RPMI8226 (cell line): Measurements from ENCODE around the gene RIMBP2.

Experiments used
- DNase-seq: peaks from one replicate; pipeline ENCODE4 v3.0.0-alpha.2; 2015

Gene RIMBP2

DNA sequence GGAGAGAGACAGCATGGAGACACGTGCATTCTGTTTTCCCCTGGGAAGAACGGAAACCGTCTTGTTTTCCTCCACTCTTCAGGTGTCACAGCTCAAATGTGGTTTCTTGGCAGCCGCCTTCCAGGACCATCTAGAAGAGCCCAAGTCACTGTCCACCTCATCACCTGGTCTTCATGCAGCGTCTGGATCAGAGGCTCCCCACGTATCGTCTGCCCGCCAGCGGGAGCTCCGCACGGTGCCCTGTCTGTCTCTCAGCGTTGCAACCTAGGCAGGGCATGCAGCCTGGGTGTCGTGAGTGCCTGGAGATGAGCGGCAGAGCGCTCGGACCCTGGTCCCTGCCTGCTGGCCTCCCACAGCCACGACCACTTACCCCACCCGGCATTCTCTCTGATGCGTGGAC, 260.9 kb downstream of the RIMBP2 start:
- DNase-seq = no peak

DNA sequence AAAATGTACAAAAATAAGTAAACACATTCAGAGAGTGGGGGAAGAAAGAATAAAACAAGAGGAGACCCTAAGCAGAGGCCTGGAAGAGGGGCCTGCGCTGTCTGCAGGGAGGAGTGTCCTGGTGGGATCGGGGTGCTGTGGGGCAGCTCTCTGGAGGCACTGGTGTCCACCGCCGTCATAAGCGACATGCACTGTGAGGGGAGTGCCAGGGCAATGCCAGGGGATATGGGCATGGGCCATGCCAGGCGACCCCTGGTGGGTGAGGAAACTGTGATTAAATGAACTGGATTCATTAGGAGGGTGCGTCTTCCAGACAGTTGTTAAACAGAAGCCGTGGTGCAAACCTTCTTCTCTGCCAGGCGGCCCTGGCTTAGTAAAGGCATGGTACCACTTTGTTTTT, 261.8 kb downstream of the RIMBP2 start:
- no peak for DNase-seq

DNA sequence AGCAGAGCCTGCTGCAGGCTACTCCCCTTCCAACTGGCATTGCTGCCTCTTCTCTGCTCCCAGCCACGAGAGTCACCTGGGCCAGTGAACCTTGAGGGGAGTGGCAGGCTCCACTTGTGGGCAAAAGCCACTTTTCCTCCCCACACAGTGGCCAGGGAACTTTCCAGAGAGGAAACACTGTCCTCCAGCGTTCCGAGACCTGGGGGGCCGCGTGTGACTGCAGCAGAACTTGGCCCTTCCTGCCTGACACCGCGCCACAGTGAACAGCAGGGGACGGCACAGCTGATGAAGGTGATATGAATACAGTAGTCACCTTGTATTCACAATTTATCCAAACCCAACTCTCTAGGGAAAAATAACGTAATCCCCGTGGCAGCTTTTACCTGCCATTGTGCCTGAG, 263.6 kb downstream of the RIMBP2 start:
- DNase-seq = no peak

DNA sequence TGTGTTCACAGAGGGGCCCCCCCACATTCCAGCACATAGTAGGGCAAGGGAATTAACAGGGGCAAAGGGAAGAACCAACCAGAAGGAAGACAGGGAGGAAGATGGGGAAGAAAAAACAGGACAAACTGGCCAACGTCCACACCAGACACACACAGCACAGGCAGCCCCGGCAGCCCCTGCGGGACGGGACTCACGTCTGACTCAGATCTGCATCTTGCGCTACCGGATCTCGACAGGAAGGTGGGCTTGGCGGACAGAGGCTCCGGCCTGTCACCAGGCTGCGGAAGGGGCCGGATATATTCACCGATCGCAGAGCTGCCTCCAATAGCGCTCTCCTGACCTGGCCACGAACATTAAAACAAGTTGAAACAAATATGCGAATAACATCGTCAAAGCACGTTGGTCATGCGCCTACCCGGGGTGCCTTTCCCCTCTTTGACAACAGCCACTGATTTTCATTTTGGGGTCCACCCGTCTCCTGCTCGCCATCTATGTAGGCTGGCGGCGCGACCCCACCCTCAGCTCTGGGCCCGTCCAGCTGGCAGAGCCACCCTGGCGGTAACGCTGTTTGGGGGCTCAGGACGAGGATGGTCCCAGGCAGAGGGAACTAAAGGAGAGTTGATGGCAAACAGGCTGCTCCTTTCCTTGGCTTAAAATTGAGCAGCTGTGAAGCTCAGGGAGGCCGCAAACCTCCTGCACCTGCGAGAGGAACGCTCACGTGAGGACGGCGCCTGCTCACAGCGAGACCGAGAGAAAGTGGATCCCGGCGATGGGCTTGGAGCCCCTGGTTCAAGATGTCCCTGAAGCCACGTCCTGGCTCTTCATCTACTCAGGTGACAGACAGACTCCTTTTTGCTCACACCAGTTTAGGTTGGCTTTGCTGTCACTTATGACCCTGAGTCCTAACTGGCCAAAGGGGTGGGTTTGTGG, 264.8 kb downstream of the RIMBP2 start:
- DNase-seq = no peak

DNA sequence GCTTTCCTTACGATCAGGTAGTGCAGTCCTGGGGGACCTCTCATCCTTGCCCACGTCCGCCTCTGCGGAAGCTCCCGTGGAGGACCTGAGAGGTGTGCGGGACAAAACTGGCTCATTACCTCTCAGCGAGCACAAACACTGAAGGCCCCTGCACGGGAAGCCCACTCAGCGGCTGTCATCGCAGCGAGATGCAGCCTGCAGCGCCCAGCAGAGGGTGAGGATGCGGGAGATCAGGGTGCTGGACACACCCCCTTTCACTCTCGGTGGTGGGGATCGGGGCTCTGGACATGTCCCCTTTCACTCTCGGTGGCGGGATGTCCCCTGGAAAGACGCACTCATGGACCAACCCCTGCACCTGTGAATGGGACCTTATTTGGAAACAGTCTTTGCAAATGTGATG, 266.8 kb downstream of the RIMBP2 start:
- DNase-seq = no peak

DNA sequence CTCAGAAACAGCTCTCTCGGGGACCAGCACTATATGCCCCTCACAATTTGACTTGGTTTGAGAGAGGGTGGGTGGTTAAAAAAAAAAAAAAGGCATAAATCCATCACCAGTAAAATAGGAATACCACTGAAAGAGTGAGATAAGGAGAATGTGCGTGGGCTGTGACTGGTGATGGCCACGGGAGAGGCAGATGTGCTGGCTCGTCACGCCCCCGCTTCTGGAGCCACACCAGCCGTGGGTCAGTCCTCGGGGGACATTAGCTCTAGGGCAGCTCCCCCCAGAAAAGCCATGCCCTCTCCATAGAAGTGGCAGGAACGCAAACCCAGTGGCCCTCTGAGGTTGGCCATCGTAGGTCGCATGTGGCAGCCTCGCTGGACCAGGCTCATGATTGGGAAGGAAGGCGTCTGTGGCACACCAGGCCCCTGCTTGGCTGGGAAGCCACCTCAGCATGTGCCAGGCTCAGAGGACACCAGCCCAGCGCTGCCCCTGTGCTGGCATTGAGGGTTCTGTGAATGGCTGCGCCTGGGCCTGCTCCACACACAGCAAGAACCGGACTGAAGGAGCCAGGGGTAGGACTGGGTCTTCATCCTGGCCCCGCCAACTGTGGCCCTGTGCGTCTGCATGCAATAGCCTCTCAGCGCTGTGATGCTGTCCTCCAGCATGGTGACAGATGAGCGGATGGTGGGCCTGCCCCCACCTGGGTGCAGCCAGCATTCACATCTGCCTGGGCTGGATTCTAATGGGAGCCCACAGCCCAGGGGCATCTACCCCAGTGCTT, 267.9 kb downstream of the RIMBP2 start:
- DNase-seq = no peak

DNA sequence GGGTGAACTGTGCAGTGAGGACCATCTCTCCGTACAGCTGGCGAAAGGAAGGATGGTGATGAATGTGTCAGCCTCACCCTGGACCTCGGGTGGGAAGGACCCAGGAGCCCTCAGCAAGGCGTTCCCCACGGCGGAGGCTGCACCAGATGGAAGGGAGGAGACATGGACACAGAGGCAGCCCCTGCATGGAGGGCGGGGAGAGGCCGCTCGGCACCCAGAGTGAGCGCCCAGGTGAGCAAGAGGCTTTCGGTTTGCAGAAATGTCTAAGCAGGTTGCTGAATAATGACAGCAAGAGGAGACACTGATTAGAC, 268.5 kb downstream of the RIMBP2 start:
- no peak for DNase-seq

DNA sequence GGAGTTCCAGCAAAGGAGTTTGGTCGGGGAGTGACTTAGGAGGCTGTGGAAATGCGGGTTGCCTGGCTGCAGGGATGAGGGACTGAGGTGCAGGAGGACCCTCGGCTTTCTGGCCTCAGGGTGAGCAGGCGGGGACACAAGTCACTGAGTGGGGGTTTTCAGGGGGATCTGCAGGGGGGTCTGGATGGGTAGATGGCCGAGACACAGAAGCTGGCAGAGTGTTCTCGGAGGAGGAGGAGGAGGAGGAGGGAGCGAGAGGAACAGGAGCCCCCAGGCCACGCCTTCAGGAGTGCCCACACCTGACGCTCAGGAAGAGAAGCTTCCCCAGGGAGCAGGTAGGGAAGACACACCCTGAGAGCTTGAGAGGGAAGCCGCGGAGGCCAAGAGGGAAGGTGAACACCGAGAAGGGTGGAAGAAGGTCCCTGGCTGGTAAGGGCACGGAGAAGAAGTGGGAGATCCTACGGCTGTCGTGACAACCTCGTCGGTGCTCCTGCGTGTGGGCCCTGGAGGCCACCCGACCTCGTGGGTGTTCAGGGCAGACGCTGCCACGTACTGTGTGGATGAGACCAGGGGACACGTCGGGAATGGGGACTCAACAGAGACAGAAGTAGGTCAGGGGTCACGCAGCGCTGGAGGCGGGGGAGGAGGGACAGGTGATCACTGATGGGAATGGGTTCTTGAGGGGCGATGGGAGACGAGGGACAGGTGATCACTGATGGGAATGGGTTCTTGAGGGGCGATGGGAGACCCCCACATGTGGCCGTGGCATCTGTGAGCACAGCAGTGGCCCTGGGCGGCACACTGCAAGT, 269.0 kb downstream of the RIMBP2 start:
- no peak for DNase-seq

DNA sequence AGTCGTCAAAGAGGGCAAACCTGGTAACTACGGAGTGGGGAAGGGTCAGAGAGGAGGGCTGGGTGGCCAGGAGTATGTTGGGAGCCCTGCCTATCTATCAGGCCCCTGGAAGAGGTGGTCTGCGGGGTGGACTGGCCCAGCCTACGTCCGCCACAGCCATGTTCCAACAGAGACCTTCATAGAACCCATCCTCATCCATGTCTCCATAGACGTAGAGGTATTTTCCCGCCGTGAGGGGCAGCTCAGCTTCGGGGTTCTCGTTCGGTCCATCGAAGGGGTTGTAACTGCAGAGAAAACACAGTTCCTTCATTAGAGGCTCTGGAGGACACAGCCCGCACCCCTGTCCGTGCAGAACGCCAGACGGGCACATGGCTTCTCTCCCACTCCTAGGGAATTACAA, 271.1 kb downstream of the RIMBP2 start:
- DNase-seq = no peak

DNA sequence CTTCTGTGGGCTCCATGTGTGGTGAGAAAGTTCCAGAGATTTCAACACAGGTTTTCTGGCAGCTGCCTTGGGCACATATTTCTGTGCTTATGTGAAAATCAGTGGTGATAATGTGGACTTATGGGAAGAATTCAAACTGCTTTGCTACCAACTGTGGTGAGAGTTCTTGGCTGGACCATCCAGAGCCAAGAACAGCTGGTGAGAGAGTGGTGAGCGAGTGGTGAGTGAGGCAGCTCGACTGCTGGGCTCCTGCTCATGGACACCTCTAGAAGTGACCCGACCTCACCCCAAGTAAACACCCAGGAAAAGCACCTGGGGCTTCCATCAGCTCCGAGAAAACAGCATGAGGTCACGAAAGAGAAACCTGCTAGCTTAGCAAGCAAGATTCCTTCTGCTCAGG, 272.0 kb downstream of the RIMBP2 start:
- peak; percentile 13 for DNase-seq

DNA sequence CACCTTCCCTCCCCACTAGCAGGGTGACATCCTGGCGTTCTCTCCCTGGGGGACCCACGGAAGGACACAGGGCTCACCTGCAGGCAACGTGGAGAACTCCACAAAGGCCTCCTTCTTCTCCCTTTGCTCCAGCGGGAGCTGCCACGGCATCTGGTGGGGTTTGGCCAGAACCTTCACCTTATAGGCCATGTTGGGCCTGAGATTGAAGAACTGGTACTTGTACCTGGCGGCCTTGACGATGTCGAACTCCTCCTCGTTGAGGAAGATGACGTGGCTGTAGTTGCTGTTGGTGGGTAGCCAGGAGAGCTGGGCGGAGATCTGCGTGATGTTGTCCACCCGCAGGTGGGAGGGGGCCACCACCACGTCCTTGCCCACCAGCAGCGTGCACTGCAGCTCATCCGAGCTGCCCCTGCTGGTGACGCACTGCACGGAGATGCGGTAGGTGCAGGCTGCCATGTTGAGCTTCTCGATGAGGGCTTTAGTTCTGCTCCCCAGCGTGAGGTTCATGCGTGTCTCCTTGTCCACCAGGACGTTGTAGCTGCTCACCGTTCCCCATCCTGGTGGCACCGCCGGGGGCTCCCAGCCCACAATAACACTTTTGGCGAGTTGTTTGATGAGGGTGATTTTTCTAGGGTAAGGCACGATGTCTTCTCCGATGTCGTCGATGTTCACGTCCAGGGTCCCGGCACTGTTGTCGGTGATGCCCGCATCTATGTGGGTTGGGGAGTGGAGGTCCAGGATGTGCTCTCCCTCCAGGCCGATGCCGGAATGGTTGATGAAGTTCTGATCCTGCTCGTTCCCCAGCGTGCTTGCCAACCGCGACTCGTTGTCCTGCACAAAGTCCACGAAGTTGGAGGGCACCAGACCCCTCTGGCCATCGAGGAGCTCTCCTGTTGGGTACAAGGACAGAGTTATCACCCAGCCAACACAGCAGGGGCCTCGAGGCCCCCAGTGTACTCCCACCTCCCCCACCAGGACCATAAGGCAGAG, 274.0 kb downstream of the RIMBP2 start:
- DNase-seq = no peak

DNA sequence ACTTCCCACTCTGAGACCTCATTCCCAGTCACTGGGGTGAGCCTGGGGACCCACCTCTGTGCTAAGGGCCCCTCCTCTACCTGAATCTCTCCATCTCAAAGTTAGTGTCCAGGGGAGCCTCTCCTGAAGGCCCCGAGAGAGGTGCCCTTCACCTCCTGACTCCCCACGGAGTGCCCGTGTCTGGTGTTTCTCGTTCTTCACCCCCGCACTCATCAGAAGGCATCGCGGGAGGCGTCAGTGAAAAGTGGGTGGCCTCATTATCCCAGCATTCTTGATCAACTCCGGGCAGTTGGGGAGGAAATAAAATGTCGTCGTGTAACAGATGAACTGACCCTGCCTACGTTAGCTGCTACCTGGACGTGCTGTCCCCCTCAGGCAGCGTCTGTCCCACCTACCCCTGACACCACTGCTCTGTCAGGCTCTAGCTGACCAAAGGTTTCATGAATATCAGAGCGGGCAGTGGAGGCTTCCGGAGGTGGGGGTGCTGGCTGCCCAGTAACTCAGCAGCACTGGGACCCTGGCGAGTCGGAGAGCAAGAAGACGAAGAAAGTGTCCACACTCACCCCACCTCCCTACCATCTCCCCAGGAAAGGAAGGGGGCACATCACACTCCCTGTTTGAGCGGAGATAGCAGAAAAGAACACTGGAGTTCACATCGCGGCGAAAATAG, 275.6 kb downstream of the RIMBP2 start:
- DNase-seq = no peak

DNA sequence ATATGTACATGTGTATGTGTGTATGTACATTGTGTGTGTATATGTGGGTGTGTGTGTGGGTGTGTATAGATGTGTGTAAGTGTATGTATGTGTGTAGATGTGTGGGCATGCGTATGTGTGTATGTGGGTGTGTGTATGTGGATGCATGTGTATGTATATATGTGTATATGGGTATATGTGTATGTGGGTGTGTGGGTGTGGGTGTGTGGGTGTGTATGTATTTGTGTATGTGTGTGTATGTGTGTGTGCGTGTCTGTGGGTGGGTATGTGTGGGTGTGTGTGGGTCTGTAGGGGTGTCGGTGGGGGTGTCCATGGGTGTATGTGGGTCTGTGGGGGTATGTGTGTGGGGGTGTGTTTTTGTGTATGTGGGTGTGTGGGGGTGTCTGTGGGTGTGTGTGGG, 276.8 kb downstream of the RIMBP2 start:
- DNase-seq = no peak

DNA sequence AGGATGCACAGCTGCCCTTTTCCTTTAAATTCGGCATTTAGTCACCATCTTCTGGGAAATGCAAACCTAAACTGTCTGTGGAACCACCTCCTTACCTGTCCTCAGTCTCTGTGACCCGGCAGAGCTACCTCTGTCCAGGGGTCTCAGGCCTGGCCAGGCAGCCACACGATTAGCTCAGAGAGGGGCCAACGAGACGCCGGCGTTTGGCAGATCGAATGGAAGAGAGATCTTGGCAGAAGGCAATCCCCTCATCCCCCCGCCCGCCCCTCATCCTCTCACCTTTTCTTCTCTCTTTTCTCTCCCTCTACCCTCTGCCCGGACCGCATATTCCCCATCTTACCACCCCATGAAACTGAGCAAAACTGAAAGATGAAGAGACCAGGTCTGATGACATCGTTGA, 277.4 kb downstream of the RIMBP2 start:
- no peak for DNase-seq

DNA sequence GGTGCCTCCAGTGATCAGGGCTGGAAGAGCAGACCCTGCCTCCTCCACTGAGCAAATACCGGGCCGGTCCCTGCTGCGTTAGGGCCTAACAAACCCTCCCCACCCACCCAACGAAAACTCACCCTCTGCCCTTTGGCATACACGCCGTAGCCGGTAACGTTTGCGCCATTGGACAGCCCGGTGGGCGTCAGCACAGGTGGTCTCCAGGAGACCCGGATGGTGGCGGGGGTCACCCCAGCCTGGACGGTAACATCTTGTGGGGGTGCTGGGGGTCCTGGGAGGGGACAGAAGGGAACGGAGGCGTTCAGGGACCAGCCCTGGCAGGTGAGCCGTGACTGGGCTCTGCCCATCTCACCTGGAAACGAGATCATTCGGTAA, 277.9 kb downstream of the RIMBP2 start:
- no peak for DNase-seq

DNA sequence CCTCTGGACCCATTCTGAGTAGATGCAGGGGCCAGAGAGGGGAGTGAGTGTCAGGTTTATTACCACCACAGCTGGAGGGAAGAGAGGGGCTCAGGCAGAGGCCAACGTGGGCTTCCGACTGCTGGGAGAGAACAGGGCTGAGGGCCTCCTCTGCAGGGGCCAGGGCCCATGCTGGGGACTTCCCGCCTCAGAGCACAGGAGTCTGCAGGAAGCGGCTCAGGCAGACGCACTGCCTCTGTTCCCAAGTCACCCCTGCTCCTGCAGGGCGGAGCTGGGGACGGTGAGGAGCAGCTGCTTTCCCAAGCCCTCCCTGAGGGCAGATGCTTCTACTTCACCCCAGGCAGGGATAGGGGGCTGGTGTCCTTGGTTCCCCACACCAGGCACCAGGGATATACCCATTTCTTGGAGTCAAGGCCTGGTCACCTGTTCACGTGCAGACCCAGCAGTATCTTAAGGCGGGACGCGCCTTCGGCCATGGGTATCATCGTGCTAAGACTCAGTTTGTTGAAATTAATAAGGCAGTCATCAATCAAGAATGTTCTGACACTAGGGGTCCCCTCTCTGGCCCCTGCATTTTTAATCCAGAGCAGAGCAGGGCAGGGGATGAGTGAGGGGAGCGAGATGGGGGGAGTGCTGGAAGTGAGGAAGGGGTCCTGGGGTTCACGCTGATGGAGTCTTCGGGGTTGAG, 278.4 kb downstream of the RIMBP2 start:
- DNase-seq = no peak

DNA sequence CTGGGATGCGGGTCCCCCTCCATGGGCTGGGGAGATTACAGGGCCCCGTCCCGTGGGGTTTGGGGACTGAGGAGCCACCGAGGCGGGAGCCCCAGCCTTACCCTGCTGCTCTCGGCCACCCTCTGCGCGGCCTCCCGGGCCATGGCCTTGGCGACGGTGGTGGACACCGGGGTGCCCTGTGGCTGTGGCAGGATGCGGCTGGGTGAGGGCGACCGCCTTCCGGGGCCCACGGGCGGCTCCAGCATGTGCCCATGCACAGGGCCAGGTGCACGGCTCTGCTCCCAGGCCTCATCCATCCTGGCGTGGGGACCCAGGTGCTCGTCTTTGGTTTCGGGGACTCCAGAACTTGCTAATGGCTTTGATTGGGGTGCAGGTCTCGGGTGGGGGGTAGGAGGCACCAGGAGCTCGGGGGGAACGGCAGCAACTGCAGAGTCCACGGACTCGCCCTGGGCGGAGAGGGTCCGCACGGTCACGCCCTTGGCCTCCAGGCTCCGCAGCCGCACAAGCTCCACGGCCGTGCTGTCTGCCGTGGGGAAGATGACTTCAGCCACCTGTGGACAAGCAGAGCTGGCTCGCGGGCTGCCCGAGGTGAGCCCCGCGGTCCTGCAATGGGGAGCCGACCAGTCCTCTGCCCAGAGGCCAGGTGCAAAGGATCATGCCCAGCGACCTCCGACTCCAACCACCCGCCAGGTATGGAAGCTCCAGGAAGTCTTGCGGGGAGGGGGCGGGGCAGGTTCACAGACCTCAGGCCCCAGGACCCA, 279.2 kb downstream of the RIMBP2 start:
- no peak for DNase-seq

DNA sequence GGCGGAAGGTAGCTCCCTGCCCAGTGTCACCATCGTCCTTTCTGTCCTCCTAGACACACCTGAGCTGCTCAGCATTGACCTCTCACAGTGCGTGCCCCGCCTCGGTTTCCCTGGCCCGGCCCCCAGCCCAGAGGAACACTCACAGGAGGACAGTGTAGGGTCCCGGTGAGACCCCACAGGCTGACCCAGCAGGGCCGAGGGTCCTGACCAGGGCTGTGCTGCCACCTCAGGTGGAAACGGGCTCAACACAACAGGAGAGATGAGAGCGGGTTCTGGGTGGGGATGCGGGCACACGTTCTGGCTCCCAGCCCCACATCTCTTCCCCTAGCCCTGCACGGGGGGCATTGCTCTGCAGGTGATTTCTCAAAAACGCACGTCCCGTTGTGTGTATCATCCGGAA, 280.3 kb downstream of the RIMBP2 start:
- no peak for DNase-seq

DNA sequence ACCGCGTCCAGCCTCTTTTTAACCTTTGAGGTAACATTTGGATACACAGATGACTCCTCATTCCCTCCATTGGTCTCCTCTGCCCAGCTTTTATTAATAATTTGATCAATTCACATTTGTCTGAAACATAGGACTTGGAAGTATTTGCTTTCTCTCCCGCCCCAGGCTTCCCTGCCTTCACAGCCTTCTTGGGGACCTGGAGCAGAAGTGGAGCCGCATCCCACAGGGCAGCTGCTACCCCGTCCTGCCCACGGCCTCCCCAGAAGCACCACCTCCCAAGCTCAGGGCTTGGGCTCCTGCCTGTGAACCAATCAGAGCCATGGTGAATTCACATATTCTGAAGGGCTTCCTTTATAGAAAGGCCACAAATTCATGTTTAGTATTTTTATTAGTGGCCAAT, 280.8 kb downstream of the RIMBP2 start:
- DNase-seq = no peak

DNA sequence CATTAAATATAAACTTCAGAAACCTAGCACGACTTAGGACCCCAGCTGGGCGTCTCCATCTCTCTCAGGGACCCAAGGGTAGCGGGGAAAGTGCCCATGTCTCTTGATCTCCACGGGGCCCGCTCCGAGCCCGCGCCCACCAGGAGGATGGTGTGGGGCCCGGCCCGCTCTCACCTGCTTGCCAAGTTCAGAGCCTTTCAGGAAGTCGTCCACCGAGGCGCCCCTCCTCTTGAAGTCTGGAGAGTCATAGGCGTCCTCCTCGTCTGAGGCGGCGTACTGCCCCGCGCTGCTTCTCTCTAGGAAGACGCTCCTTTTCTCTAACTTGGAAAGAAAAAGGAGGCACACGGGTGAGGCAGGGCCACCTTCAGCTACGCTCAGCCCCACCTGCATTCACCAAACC, 281.5 kb downstream of the RIMBP2 start:
- DNase-seq = no peak
